Measurements from ENCODE around the gene PREB. TPM values are rescaled to one million over a fixed set of nuclear protein-coding genes. Genes with fewer than 3 reads are reported as not detected.

PREB gene
- total RNA-seq, 4 donors from 2014 or later, result 117 to 197 (median 154) TPM

- peak overlapping the region; percentile 75 to 95 (median 86) for H3K27ac ChIP-seq
- peak overlapping the region in 2 of 4 donors; percentile 19 to 40 for H3K4me3 ChIP-seq
- TF ChIP-seq POLR2A (IDR thresholded peaks at IDR 0.05), result no peak
- TF ChIP-seq, protein P1, sequence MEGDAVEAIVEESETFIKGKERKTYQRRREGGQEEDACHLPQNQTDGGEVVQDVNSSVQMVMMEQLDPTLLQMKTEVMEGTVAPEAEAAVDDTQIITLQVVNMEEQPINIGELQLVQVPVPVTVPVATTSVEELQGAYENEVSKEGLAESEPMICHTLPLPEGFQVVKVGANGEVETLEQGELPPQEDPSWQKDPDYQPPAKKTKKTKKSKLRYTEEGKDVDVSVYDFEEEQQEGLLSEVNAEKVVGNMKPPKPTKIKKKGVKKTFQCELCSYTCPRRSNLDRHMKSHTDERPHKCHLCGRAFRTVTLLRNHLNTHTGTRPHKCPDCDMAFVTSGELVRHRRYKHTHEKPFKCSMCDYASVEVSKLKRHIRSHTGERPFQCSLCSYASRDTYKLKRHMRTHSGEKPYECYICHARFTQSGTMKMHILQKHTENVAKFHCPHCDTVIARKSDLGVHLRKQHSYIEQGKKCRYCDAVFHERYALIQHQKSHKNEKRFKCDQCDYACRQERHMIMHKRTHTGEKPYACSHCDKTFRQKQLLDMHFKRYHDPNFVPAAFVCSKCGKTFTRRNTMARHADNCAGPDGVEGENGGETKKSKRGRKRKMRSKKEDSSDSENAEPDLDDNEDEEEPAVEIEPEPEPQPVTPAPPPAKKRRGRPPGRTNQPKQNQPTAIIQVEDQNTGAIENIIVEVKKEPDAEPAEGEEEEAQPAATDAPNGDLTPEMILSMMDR (IDR thresholded peaks at IDR 0.05 in 4 of 5, conservative IDR thresholded peaks at IDR 0.05 in 1 of 5), result no peak
- no peaks in the 10 kb centered on the region for H3K36me3 ChIP-seq
- H3K27me3 ChIP-seq, result no peaks in the 10 kb centered on the region
- H3K9me3 ChIP-seq, result no peaks in the 10 kb centered on the region
- in situ Hi-C loops (cut with MboI; ENCODE audit: low sequenced_read_pairs in 4 of 4), result loop anchor here (10.0 kb wide), 2 partner anchors 47 to 117 kb away; partner anchors contain the start of gene TMEM214 (in 3 of the 4)
- peaks cover 21 to 44% of the 10 kb centered on the region in 2 donors for H3K4me1 ChIP-seq
- ATAC-seq (no peak), DNase-seq (no peak)
- intact Hi-C loops (cut with DNase I; ENCODE audit: low total_unique reads), result loop anchor here (10.0 kb wide), 1 partner anchor 293 kb away; the partner anchor contains the start of genes EIF2B4 and SNX17
Observed at GRCh38 chr2:27081984-27082772, 52.3 kb downstream of the PREB start.

Other genes with a start within 250 kb of the PREB start
- gene MAPRE3, start 164.0 kb downstream of the PREB start, total RNA-seq, result 10 to 100 TPM; 41.9 to 66.5 (median 53.9) TPM
- gene TMEM214, start 101.7 kb downstream of the PREB start, total RNA-seq, result 10 to 100 TPM; 20.0 to 37.7 (median 24.9) TPM
- 1 to 10 TPM; 4.9 to 6.2 (median 5.7) TPM for gene AGBL5, start 83.0 kb downstream of the PREB start, total RNA-seq
- gene OST4, start 63.0 kb downstream of the PREB start, total RNA-seq, result 100 to 1,000 TPM; 191 to 283 (median 251) TPM
- gene EMILIN1, start 56.0 kb downstream of the PREB start, total RNA-seq, result 10 to 100 TPM in 2 of 4 donors, 1 to 10 TPM in 2; 6.8 to 18.2 (median 11.3) TPM
- gene KHK, start 47.9 kb downstream of the PREB start, total RNA-seq, result 1 to 10 TPM in 2 of 4 donors, under 1 TPM in 1, not detected in 1; 0.91 to 5.4 (median 1.3) TPM
- 1 to 10 TPM; 1.2 to 7.1 (median 4.3) TPM for gene CGREF1, start 15.5 kb downstream of the PREB start, total RNA-seq
- 1 to 10 TPM in 3 of 4 donors, under 1 TPM in 1; 0.61 to 2.3 (median 1.2) TPM for gene ABHD1, start 10.8 kb downstream of the PREB start, total RNA-seq
- gene PRR30, start 4.8 kb upstream of the PREB start, total RNA-seq, result not detected
- under 1 TPM in 1 of 4 donors, not detected in 3; 0.20 TPM for gene TCF23, start 14.4 kb upstream of the PREB start, total RNA-seq
- 100 to 1,000 TPM; 131 to 203 (median 171) TPM for gene ATRAID, start 77.4 kb upstream of the PREB start, total RNA-seq
- gene SLC5A6, start 77.6 kb upstream of the PREB start, total RNA-seq, result 10 to 100 TPM; 19.0 to 46.5 (median 32.5) TPM
- gene CAD, start 82.7 kb upstream of the PREB start, total RNA-seq, result 10 to 100 TPM in 1 of 4 donors, 1 to 10 TPM in 3; 2.7 to 10.2 (median 7.1) TPM
- under 1 TPM in 1 of 4 donors, not detected in 3; 0.20 TPM for gene SLC30A3, start 128.4 kb upstream of the PREB start, total RNA-seq
- not detected for gene DNAJC5G, start 140.8 kb upstream of the PREB start, total RNA-seq
- gene TRIM54, start 147.8 kb upstream of the PREB start, total RNA-seq, result 100 to 1,000 TPM; 219 to 554 (median 427) TPM
- gene UCN, start 173.8 kb upstream of the PREB start, total RNA-seq, result not detected
- 10 to 100 TPM in 3 of 4 donors, 1 to 10 TPM in 1; 9.9 to 16.0 (median 11.5) TPM for gene MPV17, start 188.5 kb upstream of the PREB start, total RNA-seq
- gene GTF3C2, start 222.1 kb upstream of the PREB start, total RNA-seq, result 10 to 100 TPM; 25.3 to 45.6 (median 40.5) TPM
- gene EIF2B4, start 235.7 kb upstream of the PREB start, total RNA-seq, result 10 to 100 TPM; 50.5 to 57.9 (median 53.8) TPM
- 10 to 100 TPM; 47.2 to 91.5 (median 56.3) TPM for gene SNX17, start 236.0 kb upstream of the PREB start, total RNA-seq
- 1 to 10 TPM; 2.0 to 7.6 (median 4.5) TPM for gene ZNF513, start 246.1 kb upstream of the PREB start, total RNA-seq